ENCODE results near the gene ATP2B2.

GRCh38 chr3:10438902-10439610 lies 66.3 kb downstream of the ATP2B2 start:
- TF ChIP-seq RFX5 (IDR thresholded peaks at IDR 0.05; ENCODE audit: borderline replicate concordance, low read depth, low read length), result no peak
- TF ChIP-seq POLR2AphosphoS5 (IDR thresholded peaks at IDR 0.05; ENCODE audit: low read depth, low read length), result no peak
- no peak for TF ChIP-seq CREB1 (IDR thresholded peaks at IDR 0.05)
- no peak for TF ChIP-seq CTCF (IDR thresholded peaks at IDR 0.05; ENCODE audit: control extremely low read depth in 1 of 3, insufficient read depth in 1 of 3, low read depth in 1 of 3, low read length in 3 of 3)
- no peak for TF ChIP-seq EP300 (IDR thresholded peaks at IDR 0.05; ENCODE audit: borderline replicate concordance in 1 of 2, low read depth in 2 of 2, low read length in 2 of 2)
- TF ChIP-seq SP4 (IDR thresholded peaks at IDR 0.05; ENCODE audit: low read length), result no peak
- no peak for TF ChIP-seq MAX (IDR thresholded peaks at IDR 0.05)
- TF ChIP-seq TEAD4 (IDR thresholded peaks at IDR 0.05; ENCODE audit: low read depth, low read length), result no peak
- TF ChIP-seq EZH2 (IDR thresholded peaks at IDR 0.05; ENCODE audit: low read depth, low read length, severe bottlenecking), result no peak
- TF ChIP-seq TAF7 (optimal IDR thresholded peaks at IDR 0.05; ENCODE audit: borderline replicate concordance, low read depth, low read length), result no peak
- no peak for TF ChIP-seq ATF2 (IDR thresholded peaks at IDR 0.05; ENCODE audit: low read length)
- no peak for TF ChIP-seq SUZ12 (IDR thresholded peaks at IDR 0.05; ENCODE audit: low read length)

Data from H1 (cell line).